AG08396 (cell line): ENCODE results near the gene ARHGAP30.

Experiments
- DNase-seq: peaks from one replicate; pipeline ENCODE4 v3.0.0; 2012; ENCODE audit warnings: low spot score, mixed read lengths

Gene ARHGAP30

GRCh38 chr1:161091093-161091492 is 21.4 kb upstream of the ARHGAP30 start:
- no peak for DNase-seq

- DNase-seq, result no peak
Measured at GRCh38 chr1:161090617-161091016, 20.9 kb upstream of the ARHGAP30 start.

- no peak for DNase-seq
Measured at GRCh38 chr1:161089938-161090337, 20.2 kb upstream of the ARHGAP30 start.

GRCh38 chr1:161089251-161089924 is 19.7 kb upstream of the ARHGAP30 start, which contains the start of gene NECTIN4:
TSS of gene NECTIN4 (minus strand) at chr1:161089558. CDS start at chr1:161089296, 262 bp downstream.
- no peak for DNase-seq

GRCh38 chr1:161088587-161089110 is 19.0 kb upstream of the ARHGAP30 start:
- peak; percentile 79 for DNase-seq

- no peak for DNase-seq
Measured at GRCh38 chr1:161086457-161086856, 16.8 kb upstream of the ARHGAP30 start.

GRCh38 chr1:161085165-161085564 is 15.5 kb upstream of the ARHGAP30 start:
- DNase-seq, result no peak

GRCh38 chr1:161084597-161084988 is 14.9 kb upstream of the ARHGAP30 start:
- DNase-seq, result no peak

- no peak for DNase-seq
Measured at GRCh38 chr1:161083748-161084596, 14.3 kb upstream of the ARHGAP30 start.

- peak; percentile 91 for DNase-seq
Measured at GRCh38 chr1:161082996-161083747, 13.5 kb upstream of the ARHGAP30 start.

GRCh38 chr1:161082483-161082882 is 12.8 kb upstream of the ARHGAP30 start:
- no peak for DNase-seq

- no peak for DNase-seq
Measured at GRCh38 chr1:161081519-161081918, 11.8 kb upstream of the ARHGAP30 start.

GRCh38 chr1:161080441-161081405 is 11.0 kb upstream of the ARHGAP30 start:
- no peak for DNase-seq

- no peak for DNase-seq
Measured at GRCh38 chr1:161079436-161080110, 9.9 kb upstream of the ARHGAP30 start.

GRCh38 chr1:161077426-161077825 is 7.7 kb upstream of the ARHGAP30 start:
- DNase-seq, result no peak

- DNase-seq, result no peak
Measured at GRCh38 chr1:161076410-161076809, 6.7 kb upstream of the ARHGAP30 start.

- DNase-seq, result no peak
Measured at GRCh38 chr1:161074676-161075368, 5.1 kb upstream of the ARHGAP30 start.

GRCh38 chr1:161073474-161074121 is 3.9 kb upstream of the ARHGAP30 start:
- no peak for DNase-seq

- no peak for DNase-seq
Measured at GRCh38 chr1:161072751-161073449, 3.2 kb upstream of the ARHGAP30 start.
